Cerebellar cortex (tissue), 1 donor: Measurements from ENCODE around the gene LARGE1.
"Not testable (repeated sequence)": the region's sequence is repeated elsewhere in the genome, so short reads cannot be mapped to it uniquely, and the experiment has no call there.

Experiments used
- DNase-seq: peaks from one replicate; pipeline ENCODE4 v3.0.0-alpha.2; 2015; ENCODE audit warnings: low spot score

Gene LARGE1

DNA sequence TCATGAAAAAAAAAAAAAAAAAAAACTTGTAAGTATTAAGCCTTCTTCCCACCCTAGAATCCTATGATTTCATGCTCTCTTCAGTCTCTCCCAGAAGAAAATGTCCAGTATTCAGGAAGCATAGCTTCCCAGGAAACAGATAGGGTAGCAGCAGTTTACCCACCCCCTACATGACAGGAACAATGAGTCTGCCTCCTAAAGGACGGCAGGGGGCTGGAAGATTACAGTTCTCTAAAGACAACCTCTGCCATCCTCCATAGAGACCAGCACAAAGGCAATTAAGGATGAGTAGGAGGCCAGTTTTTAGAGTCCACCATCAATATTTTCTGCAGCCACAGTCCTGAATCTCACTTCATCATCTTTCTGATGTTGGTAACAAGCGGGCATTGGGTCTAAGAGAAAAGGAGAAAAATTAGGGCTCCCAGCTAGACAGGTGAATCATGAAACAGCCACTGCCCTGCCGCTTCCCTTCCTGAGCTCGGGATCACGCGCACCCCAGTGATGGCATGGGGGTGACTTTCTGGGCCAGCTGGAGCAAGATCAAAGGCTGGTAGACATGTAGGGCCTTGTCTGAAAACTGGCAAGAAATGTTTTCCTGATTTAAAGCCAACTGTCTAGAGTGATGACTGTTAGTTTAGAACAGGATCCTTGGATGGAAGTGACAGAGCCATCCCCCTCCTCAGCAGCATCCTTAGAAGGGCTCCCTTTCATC lies 322.8 kb downstream of the LARGE1 start:
- DNase-seq: no peak

GRCh38 chr22:33593818-33594217 lies 326.5 kb downstream of the LARGE1 start:
- DNase-seq: no peak

GRCh38 chr22:33591946-33592345 lies 328.3 kb downstream of the LARGE1 start:
- no peak for DNase-seq

DNA sequence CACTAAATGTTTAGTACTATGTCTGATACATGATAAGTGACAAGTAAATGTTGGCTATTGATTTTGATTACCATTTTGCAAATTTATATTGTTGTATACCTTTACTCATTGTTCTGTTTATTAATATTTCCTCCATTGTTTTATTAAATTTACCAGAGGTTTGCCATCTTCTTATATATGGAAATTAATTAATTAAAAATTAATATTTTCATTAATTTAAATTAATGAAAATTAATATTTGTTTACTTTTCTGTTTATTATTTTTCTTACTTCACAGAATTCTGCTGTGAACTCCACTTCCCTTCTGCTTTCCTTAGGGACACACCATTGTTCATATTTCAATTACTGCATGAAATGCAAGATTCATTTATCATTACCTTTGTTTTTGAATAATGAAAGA lies 331.0 kb downstream of the LARGE1 start:
- no peak for DNase-seq

DNA sequence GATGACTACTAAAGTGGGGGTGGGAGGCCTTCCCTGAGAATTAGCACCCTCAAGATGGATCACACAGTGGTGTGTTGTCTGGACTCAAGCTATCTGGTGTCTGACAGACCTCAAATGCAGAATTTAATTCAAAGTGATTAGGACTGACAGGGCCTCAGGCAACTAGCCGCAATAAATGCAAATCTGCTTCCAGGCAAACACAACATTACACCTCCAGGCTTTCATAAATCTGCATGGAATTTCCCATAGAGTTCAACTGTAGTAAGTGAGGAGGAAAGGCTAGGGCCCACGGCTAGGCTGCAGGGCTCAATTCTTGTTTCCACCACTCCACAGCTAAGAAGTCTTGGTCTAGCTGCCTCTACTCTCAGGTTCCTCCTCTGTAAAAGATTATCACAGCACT lies 331.4 kb downstream of the LARGE1 start:
- no peak for DNase-seq

DNA sequence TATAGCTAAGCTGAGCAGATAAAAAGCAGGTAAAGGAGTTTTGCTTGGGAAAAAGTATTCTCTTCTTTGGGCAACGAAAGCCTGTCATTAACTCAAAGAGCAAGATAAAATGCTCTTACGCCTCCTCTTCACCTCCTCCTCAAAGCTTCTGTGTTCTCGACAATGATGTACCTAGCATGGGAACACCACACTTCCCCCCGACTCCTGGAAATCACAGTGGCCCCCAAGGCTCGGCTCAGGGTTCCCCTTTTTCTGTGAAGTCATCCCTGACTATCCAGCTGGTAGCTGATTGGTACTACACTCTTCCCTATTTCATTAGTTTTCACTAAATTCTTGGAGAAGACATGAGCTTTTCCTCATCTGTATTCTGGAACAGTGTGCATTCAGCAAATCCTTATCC lies 336.1 kb downstream of the LARGE1 start:
- DNase-seq: no peak

GRCh38 chr22:33582822-33583400 lies 337.4 kb downstream of the LARGE1 start:
- DNase-seq: no peak

GRCh38 chr22:33580310-33580709 lies 340.0 kb downstream of the LARGE1 start:
- no peak for DNase-seq

GRCh38 chr22:33579448-33580093 lies 340.7 kb downstream of the LARGE1 start:
- DNase-seq: peak; percentile 29

GRCh38 chr22:33578752-33579151 lies 341.5 kb downstream of the LARGE1 start:
- no peak for DNase-seq

DNA sequence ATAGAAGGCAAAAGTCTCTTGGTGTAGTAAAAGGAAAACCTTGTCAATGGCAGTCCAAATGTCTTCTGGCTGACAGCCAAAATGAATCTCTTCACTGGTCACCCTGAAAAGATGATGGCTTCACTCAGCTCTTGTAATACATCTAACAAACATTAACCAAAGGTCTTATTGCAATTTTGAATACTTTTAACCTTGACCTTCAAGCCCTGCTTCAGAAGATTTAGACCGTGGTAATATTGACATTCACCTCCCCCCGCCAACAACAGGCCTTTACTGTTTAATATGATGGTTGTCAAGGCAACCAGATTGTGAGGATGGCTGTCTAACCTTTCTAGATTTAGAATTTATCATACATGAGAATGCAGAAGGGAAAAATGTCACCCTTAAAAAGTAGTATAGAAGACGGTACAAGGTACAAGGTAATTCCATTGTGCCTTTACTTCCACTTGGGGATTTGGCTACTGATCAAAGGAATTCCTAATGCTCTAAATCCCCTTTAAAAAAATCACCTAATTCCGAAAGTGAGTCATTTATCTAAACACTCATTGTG lies 342.3 kb downstream of the LARGE1 start:
- DNase-seq: no peak

GRCh38 chr22:33576205-33576604 lies 344.1 kb downstream of the LARGE1 start:
- DNase-seq: no peak

DNA sequence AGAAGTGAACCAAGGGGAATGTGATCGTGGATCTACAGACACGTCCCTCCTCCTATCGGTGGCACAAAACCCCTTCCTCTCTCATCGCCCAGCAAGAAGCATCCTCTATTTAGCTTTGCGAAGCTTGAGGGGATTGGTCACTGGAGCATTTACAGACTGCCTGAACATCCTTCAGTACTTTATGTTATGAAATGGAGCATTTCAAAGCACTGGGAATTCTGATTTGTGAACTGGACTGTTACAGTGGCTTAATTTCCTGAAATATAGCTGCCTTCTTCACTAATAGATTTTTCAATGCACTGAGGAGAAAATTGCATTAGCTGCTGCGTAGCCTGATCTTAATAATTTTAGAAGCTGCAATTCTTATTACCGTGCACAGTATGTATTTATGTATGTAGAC lies 344.5 kb downstream of the LARGE1 start:
- no peak for DNase-seq

- no peak for DNase-seq
Observed at GRCh38 chr22:33575041-33575440, 345.2 kb downstream of the LARGE1 start.

- DNase-seq: no peak
Observed at GRCh38 chr22:33573479-33573878, 346.8 kb downstream of the LARGE1 start.

GRCh38 chr22:33572086-33572485 lies 348.2 kb downstream of the LARGE1 start:
- DNase-seq: no peak

GRCh38 chr22:33570110-33570509 lies 350.2 kb downstream of the LARGE1 start:
- no peak for DNase-seq

- no peak for DNase-seq
Observed at GRCh38 chr22:33569559-33569958, 350.7 kb downstream of the LARGE1 start.

- no peak for DNase-seq
Observed at GRCh38 chr22:33569018-33569417, 351.3 kb downstream of the LARGE1 start.

DNA sequence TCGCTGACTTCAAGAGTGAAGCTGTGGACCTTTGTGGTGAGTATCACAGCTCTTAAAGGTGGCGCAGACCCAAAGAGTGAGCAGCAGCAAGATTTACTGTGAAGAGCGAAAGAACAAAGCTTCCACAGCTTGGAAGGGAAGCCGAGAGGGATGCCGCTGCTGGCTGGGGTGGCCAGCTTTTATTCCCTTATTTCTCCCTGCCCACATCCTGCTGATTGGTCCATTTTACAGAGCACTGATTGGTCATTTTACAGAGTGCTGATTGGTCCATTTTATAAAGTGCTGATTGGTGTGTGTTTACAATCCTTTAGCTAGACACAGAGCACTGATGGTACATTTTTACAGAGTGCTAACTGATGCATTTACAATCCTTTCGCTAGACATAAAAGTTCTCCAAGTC lies 353.8 kb downstream of the LARGE1 start:
- DNase-seq: not testable (repeated sequence)

- DNase-seq: no peak
Observed at GRCh38 chr22:33565580-33565995, 354.7 kb downstream of the LARGE1 start.

DNA sequence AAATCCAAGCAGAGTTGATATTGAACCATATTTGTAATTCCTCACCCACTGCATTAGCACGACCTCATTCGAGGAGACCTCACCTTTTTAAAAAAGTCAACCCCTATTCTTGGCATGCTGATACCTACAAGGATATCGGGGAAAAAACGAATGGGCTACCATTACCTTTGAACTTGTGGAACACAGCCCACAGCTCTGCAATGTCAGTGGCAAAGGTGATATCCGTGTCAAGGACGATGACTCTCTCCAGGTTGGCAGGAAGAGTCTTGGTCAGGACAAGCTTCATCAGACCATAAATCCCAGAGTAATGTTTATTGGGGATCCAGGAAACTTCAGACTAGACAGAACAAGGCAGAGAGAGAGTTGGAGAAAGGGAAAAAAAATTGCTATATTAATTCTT lies 355.6 kb downstream of the LARGE1 start:
- DNase-seq: no peak
